ENCODE results near the gene KCMF1.

GRCh38 chr2:85071096-85071495 is 100.1 kb downstream of the KCMF1 start:
- TF ChIP-seq EP300 (IDR thresholded peaks at IDR 0.05) (no peak), POLR2A (IDR thresholded peaks at IDR 0.05) (no peak)

All from upper lobe of left lung (tissue), 4 donors.